Fibroblast of villous mesenchyme (primary cell): ENCODE measurements around the gene RAET1L. TPM values are rescaled to one million over a fixed set of nuclear protein-coding genes. Genes with fewer than 3 reads are reported as not detected.

Source experiments
- DNase-seq: peaks from one replicate; pipeline ENCODE4 v3.0.0-alpha.2; 2010; ENCODE audit warnings: low read depth
- H3K4me3 ChIP-seq: 2 replicates; pipeline ENCODE4 v1.5.1; 2011; ENCODE audit warnings: low read depth, mild to moderate bottlenecking, low read length
- total RNA-seq: library from RNA; depleted of rRNA; stranded (reverse); fragments of >200 nt; gene quantifications from 2 replicates; pipeline ENCODE4 v1.2.3, GENCODE V29; 2012
- TF ChIP-seq, protein P1 (sequence below): IDR thresholded peaks from 2 replicates; pipeline ENCODE4 v1.5.1; 2012; ENCODE audit warnings: low read depth, mild to moderate bottlenecking, low read length; ENCODE audit not compliant: insufficient read depth

RAET1L gene
- total RNA-seq, 1 donor = not detected

GRCh38 chr6:150046943-150047342, 21.6 kb upstream of the RAET1L start:
- no peak overlapping the region for H3K4me3 ChIP-seq
- TF ChIP-seq, protein P1, sequence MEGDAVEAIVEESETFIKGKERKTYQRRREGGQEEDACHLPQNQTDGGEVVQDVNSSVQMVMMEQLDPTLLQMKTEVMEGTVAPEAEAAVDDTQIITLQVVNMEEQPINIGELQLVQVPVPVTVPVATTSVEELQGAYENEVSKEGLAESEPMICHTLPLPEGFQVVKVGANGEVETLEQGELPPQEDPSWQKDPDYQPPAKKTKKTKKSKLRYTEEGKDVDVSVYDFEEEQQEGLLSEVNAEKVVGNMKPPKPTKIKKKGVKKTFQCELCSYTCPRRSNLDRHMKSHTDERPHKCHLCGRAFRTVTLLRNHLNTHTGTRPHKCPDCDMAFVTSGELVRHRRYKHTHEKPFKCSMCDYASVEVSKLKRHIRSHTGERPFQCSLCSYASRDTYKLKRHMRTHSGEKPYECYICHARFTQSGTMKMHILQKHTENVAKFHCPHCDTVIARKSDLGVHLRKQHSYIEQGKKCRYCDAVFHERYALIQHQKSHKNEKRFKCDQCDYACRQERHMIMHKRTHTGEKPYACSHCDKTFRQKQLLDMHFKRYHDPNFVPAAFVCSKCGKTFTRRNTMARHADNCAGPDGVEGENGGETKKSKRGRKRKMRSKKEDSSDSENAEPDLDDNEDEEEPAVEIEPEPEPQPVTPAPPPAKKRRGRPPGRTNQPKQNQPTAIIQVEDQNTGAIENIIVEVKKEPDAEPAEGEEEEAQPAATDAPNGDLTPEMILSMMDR = no peak
- no peak for DNase-seq

- TF ChIP-seq, protein P1 = no peak
- no peak overlapping the region for H3K4me3 ChIP-seq
- no peak for DNase-seq
Observed at GRCh38 chr6:150044621-150045145, 19.4 kb upstream of the RAET1L start.

- DNase-seq = no peak
- TF ChIP-seq, protein P1 = no peak
- no peak overlapping the region for H3K4me3 ChIP-seq
Observed at GRCh38 chr6:150043501-150044412, 18.4 kb upstream of the RAET1L start.

DNA sequence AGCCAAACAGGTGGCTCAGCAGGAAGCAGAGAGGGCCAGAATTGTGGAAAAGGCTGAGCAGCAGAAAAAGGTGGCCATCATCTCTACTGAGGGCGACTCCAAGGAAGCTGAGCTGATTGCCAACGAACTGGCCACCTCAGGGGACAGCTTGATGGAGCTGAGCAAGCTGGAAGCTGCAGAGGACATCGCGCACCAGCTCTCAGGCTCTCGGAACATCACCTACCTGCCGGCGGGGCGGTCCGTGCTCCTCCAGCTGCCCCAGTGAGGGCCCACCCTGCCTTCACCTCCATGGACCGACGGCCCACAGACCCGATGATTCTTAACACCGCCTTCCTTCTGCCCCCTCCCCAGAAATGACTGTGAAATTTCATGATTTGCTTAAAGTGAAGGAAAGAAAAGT, 17.8 kb upstream of the RAET1L start:
- TF ChIP-seq, protein P1 = no peak
- DNase-seq = no peak
- no peak overlapping the region for H3K4me3 ChIP-seq

DNA sequence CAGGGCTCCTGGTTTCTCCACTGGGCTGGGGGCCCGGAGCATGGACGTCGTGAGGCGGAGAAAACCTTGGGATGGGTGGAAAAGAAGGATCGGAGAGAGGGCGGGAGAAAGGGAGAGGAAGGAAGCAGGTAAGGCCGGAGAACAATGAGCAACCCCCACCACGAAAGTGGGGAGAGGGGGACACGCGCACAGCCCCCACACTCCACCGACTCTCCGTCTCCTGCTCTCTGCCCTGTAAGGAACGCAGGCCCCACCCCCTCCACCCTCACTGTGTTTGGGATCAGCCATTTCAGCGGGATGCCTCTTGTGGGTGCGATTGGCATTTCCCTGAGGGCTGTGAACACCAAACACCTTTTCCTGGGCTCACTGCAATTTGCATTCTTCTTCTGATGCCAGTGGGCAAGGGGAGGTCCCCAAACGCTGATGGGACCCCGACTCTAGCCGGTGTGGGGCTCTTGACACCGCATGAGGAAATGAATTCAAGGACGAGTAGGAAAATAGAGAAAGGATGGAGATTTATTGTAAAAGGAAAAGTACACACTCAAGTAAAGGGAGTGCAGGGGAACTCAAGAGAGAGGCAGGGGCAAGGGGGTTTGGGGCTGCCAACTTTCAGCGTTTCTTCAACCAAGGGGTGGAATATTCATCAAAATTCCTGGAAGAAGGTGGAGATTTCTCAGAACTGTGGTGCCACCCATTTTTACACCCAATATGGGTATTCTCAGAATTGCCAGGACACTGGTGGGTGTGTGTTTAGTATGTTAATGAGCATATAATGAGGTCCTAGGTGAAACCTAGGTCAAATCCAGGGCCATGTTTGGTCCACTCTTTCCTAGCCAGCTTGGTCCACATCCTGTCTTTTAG, 13.1 kb upstream of the RAET1L start:
- no peak for DNase-seq
- H3K4me3 ChIP-seq = no peak overlapping the region
- TF ChIP-seq, protein P1 = no peak

- DNase-seq = no peak
- no peak overlapping the region for H3K4me3 ChIP-seq
- TF ChIP-seq, protein P1 = no peak
Observed at GRCh38 chr6:150037526-150038201, 12.3 kb upstream of the RAET1L start.
